ENCODE measurements around the gene TMIE. TPM values are rescaled to one million over a fixed set of nuclear protein-coding genes. Genes with fewer than 3 reads are reported as not detected.
A peak's percentile ranks its signal among the peaks of the same experiment; 100 is the strongest.

Gene TMIE
- total RNA-seq, 1 donor from 2014 or later: not detected

DNA sequence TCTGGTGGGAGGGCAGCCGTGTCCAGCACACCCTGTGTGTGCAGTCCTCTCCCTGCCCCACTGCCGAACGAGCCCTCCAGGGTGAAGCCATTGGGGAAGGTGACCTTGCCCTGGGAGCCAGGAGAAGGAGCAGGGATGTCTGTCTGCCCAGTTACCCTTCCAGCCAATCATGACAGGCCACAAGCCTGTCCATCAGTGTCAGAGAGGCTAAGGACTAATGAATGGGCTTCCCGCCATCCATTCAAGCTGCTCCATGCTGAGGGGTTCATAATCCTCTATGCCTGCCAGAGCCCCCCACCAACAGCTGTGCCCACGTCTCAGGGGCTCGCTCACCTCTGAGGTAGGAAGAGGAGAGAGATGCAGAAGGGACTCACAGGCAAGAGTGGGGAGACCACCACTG, 22.9 kb upstream of the TMIE start:
- Mint-ChIP-seq H3K9me3 (no peaks in the 10 kb centered on the region), H3K4me1 (no peaks in the 10 kb centered on the region), H3K36me3 (ENCODE audit: low read depth) (no peaks in the 10 kb centered on the region), H3K4me3 (no peak overlapping the region), H3K27me3 (ENCODE audit: low read depth) (no peaks in the 10 kb centered on the region), H3K27ac (ENCODE audit: unreplicated experiment) (no peak overlapping the region)
- DNase-seq (ENCODE audit: low read depth, low spot score): no peak
- TF ChIP-seq, protein P1, sequence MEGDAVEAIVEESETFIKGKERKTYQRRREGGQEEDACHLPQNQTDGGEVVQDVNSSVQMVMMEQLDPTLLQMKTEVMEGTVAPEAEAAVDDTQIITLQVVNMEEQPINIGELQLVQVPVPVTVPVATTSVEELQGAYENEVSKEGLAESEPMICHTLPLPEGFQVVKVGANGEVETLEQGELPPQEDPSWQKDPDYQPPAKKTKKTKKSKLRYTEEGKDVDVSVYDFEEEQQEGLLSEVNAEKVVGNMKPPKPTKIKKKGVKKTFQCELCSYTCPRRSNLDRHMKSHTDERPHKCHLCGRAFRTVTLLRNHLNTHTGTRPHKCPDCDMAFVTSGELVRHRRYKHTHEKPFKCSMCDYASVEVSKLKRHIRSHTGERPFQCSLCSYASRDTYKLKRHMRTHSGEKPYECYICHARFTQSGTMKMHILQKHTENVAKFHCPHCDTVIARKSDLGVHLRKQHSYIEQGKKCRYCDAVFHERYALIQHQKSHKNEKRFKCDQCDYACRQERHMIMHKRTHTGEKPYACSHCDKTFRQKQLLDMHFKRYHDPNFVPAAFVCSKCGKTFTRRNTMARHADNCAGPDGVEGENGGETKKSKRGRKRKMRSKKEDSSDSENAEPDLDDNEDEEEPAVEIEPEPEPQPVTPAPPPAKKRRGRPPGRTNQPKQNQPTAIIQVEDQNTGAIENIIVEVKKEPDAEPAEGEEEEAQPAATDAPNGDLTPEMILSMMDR (conservative IDR thresholded peaks at IDR 0.05): no peak

DNA sequence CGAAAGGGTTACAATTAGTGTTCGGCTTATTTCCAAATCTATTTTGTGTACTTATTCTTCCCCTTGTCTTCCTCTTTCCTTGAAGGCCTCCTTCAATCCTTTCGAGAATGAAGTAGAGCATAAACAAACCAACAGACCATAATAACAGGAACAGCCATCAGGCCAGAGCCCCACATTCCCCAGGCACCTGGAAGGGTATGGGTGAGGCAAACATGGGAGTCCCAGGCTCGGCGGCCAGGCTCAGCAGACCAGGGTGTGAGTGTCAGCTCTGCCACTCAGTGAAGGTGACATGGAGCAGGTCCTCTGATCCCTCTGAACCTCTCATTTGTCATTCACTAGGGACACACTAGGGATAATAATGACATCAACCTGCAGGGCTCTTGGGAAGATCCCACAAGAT, 21.5 kb upstream of the TMIE start:
- Mint-ChIP-seq H3K4me3 (no peak overlapping the region), H3K27ac (ENCODE audit: unreplicated experiment) (no peak overlapping the region), H3K36me3 (ENCODE audit: low read depth) (no peaks in the 10 kb centered on the region), H3K27me3 (ENCODE audit: low read depth) (no peaks in the 10 kb centered on the region), H3K9me3 (no peaks in the 10 kb centered on the region), H3K4me1 (no peaks in the 10 kb centered on the region)
- DNase-seq (ENCODE audit: low read depth, low spot score): no peak
- TF ChIP-seq, protein P1 (conservative IDR thresholded peaks at IDR 0.05): no peak

DNA sequence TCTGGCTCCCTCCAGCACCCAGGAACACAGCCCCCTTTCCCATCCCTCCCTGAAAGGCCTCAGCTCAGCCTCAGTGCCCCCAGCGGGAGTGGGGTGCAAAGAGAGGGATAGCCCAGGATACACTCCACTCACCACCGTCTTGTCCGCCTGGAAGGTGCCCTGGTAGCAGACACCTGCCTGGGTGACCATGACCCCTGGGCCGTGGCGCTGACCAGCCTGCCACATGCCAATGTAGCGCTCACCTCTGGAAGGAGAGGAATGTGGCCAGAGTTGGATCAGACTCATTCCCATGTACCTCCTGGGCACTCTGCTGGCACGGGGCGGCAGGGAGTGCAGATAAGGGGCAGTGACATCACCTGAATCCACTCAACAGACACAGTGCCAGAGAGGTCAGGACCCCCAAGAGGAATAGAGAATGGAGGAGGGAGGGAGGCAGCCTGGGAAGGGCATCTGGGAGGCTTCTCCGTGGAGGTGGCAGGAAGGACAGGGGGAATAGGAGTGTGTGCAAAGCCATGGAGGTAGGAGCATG, 20.8 kb upstream of the TMIE start:
- peak overlapping the region; percentile 37 for H3K27ac Mint-ChIP-seq (ENCODE audit: unreplicated experiment)
- TF ChIP-seq, protein P1 (conservative IDR thresholded peaks at IDR 0.05): no peak
- H3K9me3 Mint-ChIP-seq: no peaks in the 10 kb centered on the region
- H3K4me1 Mint-ChIP-seq: no peaks in the 10 kb centered on the region
- no peak overlapping the region for H3K4me3 Mint-ChIP-seq
- H3K36me3 Mint-ChIP-seq (ENCODE audit: low read depth): no peaks in the 10 kb centered on the region
- no peaks in the 10 kb centered on the region for H3K27me3 Mint-ChIP-seq (ENCODE audit: low read depth)
- no peak for DNase-seq (ENCODE audit: low read depth, low spot score)

DNA sequence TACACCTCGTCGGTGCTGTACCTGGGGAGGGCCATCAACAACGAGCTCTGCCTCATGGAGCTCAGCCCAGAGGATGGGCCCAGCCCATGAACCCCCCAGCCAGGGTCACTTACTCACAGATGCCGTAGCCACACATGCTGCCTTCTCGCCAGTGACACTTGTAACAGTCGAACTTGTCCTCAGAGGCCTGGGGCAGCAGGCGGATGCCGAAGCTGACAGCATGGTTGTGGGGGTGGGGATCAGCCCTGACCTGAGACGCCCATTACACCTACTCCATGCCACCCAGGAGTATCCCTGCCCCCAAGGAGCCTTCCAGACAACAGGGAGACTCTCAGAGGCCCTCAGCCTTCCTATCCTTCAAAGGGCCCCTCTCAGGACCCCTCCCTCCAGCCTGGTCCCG, 19.8 kb upstream of the TMIE start:
- Mint-ChIP-seq H3K27me3 (ENCODE audit: low read depth) (no peaks in the 10 kb centered on the region), H3K4me3 (no peak overlapping the region), H3K36me3 (ENCODE audit: low read depth) (no peaks in the 10 kb centered on the region), H3K9me3 (no peaks in the 10 kb centered on the region), H3K4me1 (no peaks in the 10 kb centered on the region), H3K27ac (ENCODE audit: unreplicated experiment) (no peak overlapping the region)
- DNase-seq (ENCODE audit: low read depth, low spot score): no peak
- TF ChIP-seq, protein P1 (conservative IDR thresholded peaks at IDR 0.05): no peak

DNA sequence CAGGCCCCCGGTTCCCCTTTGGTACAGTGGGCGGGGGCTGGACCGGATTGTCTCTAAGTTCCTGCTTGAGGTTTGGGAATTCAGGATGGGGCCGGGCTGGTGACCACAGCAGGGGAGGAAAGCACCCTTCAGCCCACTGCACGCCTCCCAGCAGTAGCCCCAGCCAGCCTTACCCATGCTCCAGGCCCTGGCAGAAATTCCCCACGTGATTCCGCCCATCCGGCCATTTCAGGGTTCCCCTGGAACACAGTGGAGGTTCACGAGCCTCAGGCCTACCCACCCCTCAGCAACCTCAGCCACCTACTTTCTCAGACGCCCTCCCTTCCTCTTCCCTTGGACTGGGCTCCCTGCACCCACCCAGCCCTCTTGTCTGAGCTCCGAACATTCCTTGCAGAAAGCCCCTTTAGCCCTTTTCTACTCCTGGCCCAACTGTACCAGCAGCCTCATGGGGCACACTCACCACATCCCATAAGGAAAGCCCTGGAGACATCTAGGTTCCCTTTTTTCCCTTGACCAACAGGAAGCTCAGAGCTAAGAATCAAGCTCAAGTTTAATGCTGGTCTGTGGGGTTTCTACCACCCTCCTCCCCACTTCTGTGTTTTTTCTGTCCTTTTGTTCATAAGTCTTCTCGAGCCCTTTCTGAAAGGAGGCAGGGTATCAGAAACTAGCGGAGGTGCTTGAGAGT, 19.2 kb upstream of the TMIE start:
- DNase-seq (ENCODE audit: low read depth, low spot score): no peak
- no peaks in the 10 kb centered on the region for H3K9me3 Mint-ChIP-seq
- no peak overlapping the region for H3K4me3 Mint-ChIP-seq
- TF ChIP-seq, protein P1 (conservative IDR thresholded peaks at IDR 0.05): no peak
- no peaks in the 10 kb centered on the region for H3K27me3 Mint-ChIP-seq (ENCODE audit: low read depth)
- no peak overlapping the region for H3K27ac Mint-ChIP-seq (ENCODE audit: unreplicated experiment)
- H3K4me1 Mint-ChIP-seq: no peaks in the 10 kb centered on the region
- H3K36me3 Mint-ChIP-seq (ENCODE audit: low read depth): no peaks in the 10 kb centered on the region

Data from neural crest cell (in vitro differentiated cells).